Karpas-422 (cell line): ENCODE results near the gene GPRIN3. TPM values are rescaled to one million over a fixed set of nuclear protein-coding genes. Genes with fewer than 3 reads are reported as not detected.
"Not testable (repeated sequence)": the region's sequence is repeated elsewhere in the genome, so short reads cannot be mapped to it uniquely, and the experiment has no call there.

Experiments
- DNase-seq: peaks from one replicate; pipeline ENCODE4 v3.0.0-alpha.2; 2015
- H2AFZ ChIP-seq: fragments of 200-600 bp; sonication (generic); 2 replicates; pipeline ENCODE4 v1.6.1; 2014; ENCODE audit warnings: antibody characterized with exemption, low read length, mixed read lengths
- H3K27ac ChIP-seq: fragments of 200-600 bp; sonication (generic); 2 replicates; pipeline ENCODE4 v1.5.1; 2014; ENCODE audit warnings: mild to moderate bottlenecking, low read length, moderate library complexity
- H3K27me3 ChIP-seq: fragments of 200-600 bp; sonication (generic); 2 replicates; pipeline ENCODE4 v1.6.1; 2014; ENCODE audit warnings: low read length, mixed read lengths
- H3K36me3 ChIP-seq: fragments of 200-600 bp; sonication (generic); 2 replicates; pipeline ENCODE4 v1.6.1; 2014; ENCODE audit warnings: low read length, mixed read lengths; ENCODE audit not compliant: insufficient read depth
- H3K4me1 ChIP-seq: fragments of 200-600 bp; sonication (generic); 2 replicates; pipeline ENCODE4 v1.6.1; 2014; ENCODE audit warnings: mild to moderate bottlenecking, low read length, mixed read lengths
- H3K4me2 ChIP-seq: fragments of 200-600 bp; sonication (generic); 2 replicates; pipeline ENCODE4 v1.6.1; 2014; ENCODE audit warnings: low read length, low read depth, mild to moderate bottlenecking; ENCODE audit not compliant: poor library complexity, severe bottlenecking
- H3K4me3 ChIP-seq: fragments of 200-600 bp; sonication (generic); 2 replicates; pipeline ENCODE4 v1.5.1; 2014; ENCODE audit warnings: mild to moderate bottlenecking, antibody characterized with exemption, low read length, mixed read lengths
- H3K79me2 ChIP-seq: fragments of 200-600 bp; sonication (generic); 2 replicates; pipeline ENCODE4 v1.6.1; 2014; ENCODE audit warnings: mild to moderate bottlenecking, low read length, mixed read lengths
- H3K9ac ChIP-seq: fragments of 200-600 bp; sonication (generic); 2 replicates; pipeline ENCODE4 v1.6.0; 2014; ENCODE audit warnings: low read length
- H3K9me2 ChIP-seq: fragments of 200-600 bp; sonication (generic), shearing (Covaris generic); replicated peaks from 2 replicates; pipeline ENCODE4 v1.6.0; 2014; ENCODE audit warnings: mild to moderate bottlenecking, low read length, moderate library complexity; ENCODE audit not compliant: insufficient read depth
- H3K9me3 ChIP-seq: fragments of 300-700, 200-600 bp; sonication (generic); 2 replicates; pipeline ENCODE4 v1.6.1; 2014; ENCODE audit warnings: low read length, mixed read lengths
- H4K20me1 ChIP-seq: fragments of 200-600 bp; sonication (generic); 2 replicates; pipeline ENCODE4 v1.6.1; 2014; ENCODE audit warnings: mild to moderate bottlenecking, antibody characterized with exemption, low read length, low read depth; ENCODE audit not compliant: insufficient read depth
- total RNA-seq: library from RNA; depleted of rRNA; stranded (reverse); fragments of >200 nt; shearing (Covaris generic); gene quantifications from 2 replicates; pipeline ENCODE4 v1.2.3, GENCODE V29; 2014; ENCODE audit warnings: low replicate concordance

Gene GPRIN3
- total RNA-seq, 1 experiment from 2014 or later, result 0.63 TPM

GRCh38 chr4:89324671-89325070 lies 17.1 kb upstream of the GPRIN3 start:
- Histone ChIP-seq H3K4me2 (peak overlapping the region; percentile 41), H3K4me1 (peaks cover 29% of the 10 kb centered on the region), H3K79me2 (no peaks in the 10 kb centered on the region), H3K9me3 (no peaks in the 10 kb centered on the region), H3K4me3 (0 out of 2 replicates have a peak overlapping the region, but pooled peaks have one; percentile 8), H4K20me1 (no peaks in the 10 kb centered on the region), H3K36me3 (no peaks in the 10 kb centered on the region), H3K9ac (0 out of 2 replicates have a peak overlapping the region, but pooled peaks have one; percentile 4), H3K27me3 (no peaks in the 10 kb centered on the region), H3K9me2 (no peaks in the 10 kb centered on the region), H3K27ac (peak overlapping the region; percentile 79), H2AFZ (peak overlapping the region; percentile 12; the same call in 1 of the 2 replicates)
- peak; percentile 90 for DNase-seq

- no peak overlapping the region for H3K27ac ChIP-seq
- no peak overlapping the region for H3K9ac ChIP-seq
- H3K4me2 ChIP-seq, result no peak overlapping the region
- no peak overlapping the region for H2AFZ ChIP-seq
- DNase-seq, result no peak
- no peaks in the 10 kb centered on the region for H3K36me3 ChIP-seq
- peaks cover 42% of the 10 kb centered on the region for H3K4me1 ChIP-seq
- no peak overlapping the region for H3K4me3 ChIP-seq
- no peaks in the 10 kb centered on the region for H3K9me3 ChIP-seq
- H3K27me3 ChIP-seq, result no peaks in the 10 kb centered on the region
- no peaks in the 10 kb centered on the region for H4K20me1 ChIP-seq
- H3K79me2 ChIP-seq, result no peaks in the 10 kb centered on the region
- no peaks in the 10 kb centered on the region for H3K9me2 ChIP-seq
These were observed 15.1 kb upstream of the GPRIN3 start for GRCh38 chr4:89322671-89323070.

- Histone ChIP-seq H3K27me3 (no peaks in the 10 kb centered on the region), H3K4me1 (peaks cover 53% of the 10 kb centered on the region), H2AFZ (no peak overlapping the region), H3K4me3 (no peak overlapping the region), H3K9me2 (no peaks in the 10 kb centered on the region), H3K79me2 (no peaks in the 10 kb centered on the region), H3K27ac (no peak overlapping the region), H3K4me2 (no peak overlapping the region), H3K36me3 (no peaks in the 10 kb centered on the region), H4K20me1 (no peaks in the 10 kb centered on the region), H3K9ac (no peak overlapping the region), H3K9me3 (no peaks in the 10 kb centered on the region)
- no peak for DNase-seq
These were observed 12.2 kb upstream of the GPRIN3 start for GRCh38 chr4:89319756-89320155.

- H3K36me3 ChIP-seq, result no peaks in the 10 kb centered on the region
- no peaks in the 10 kb centered on the region for H3K9me3 ChIP-seq
- H3K9ac ChIP-seq, result peak overlapping the region; percentile 39
- peak overlapping the region; percentile 72 for H2AFZ ChIP-seq
- H4K20me1 ChIP-seq, result no peaks in the 10 kb centered on the region
- peak overlapping the region; percentile 89 for H3K27ac ChIP-seq
- DNase-seq, result peak; percentile 83
- H3K79me2 ChIP-seq, result no peaks in the 10 kb centered on the region
- H3K4me3 ChIP-seq, result 0 out of 2 replicates have a peak overlapping the region, but pooled peaks have one; percentile 25
- no peaks in the 10 kb centered on the region for H3K9me2 ChIP-seq
- peaks cover 45% of the 10 kb centered on the region for H3K4me1 ChIP-seq
- peak overlapping the region; percentile 59 for H3K4me2 ChIP-seq
- H3K27me3 ChIP-seq, result no peaks in the 10 kb centered on the region
These were observed 9.3 kb upstream of the GPRIN3 start for GRCh38 chr4:89316931-89317366.

- Histone ChIP-seq H3K4me1 (peaks cover 45% of the 10 kb centered on the region), H3K36me3 (no peaks in the 10 kb centered on the region), H3K79me2 (no peaks in the 10 kb centered on the region), H3K9ac (peak overlapping the region; percentile 39), H2AFZ (peak overlapping the region; percentile 72), H3K9me2 (no peaks in the 10 kb centered on the region), H3K27ac (peak overlapping the region; percentile 89), H3K9me3 (no peaks in the 10 kb centered on the region), H3K4me2 (peak overlapping the region; percentile 59), H3K4me3 (no peak overlapping the region), H4K20me1 (no peaks in the 10 kb centered on the region), H3K27me3 (no peaks in the 10 kb centered on the region)
- DNase-seq, result no peak
These were observed 8.6 kb upstream of the GPRIN3 start for GRCh38 chr4:89316211-89316610.

- Histone ChIP-seq H3K79me2 (no peaks in the 10 kb centered on the region), H4K20me1 (no peaks in the 10 kb centered on the region), H3K36me3 (no peaks in the 10 kb centered on the region), H3K4me2 (no peak overlapping the region), H3K9me2 (no peaks in the 10 kb centered on the region), H3K4me3 (no peak overlapping the region), H3K9ac (no peak overlapping the region), H2AFZ (no peak overlapping the region), H3K4me1 (peaks cover 45% of the 10 kb centered on the region), H3K27me3 (no peaks in the 10 kb centered on the region), H3K9me3 (no peaks in the 10 kb centered on the region), H3K27ac (no peak overlapping the region)
- DNase-seq, result no peak
These were observed 6.7 kb upstream of the GPRIN3 start for GRCh38 chr4:89314291-89314690.

- Histone ChIP-seq H3K79me2 (no peaks in the 10 kb centered on the region), H2AFZ (no peak overlapping the region), H3K9ac (no peak overlapping the region), H3K9me2 (no peaks in the 10 kb centered on the region), H3K4me2 (no peak overlapping the region), H3K4me3 (no peak overlapping the region), H3K9me3 (no peaks in the 10 kb centered on the region), H4K20me1 (no peaks in the 10 kb centered on the region), H3K4me1 (peaks cover 32% of the 10 kb centered on the region), H3K27ac (no peak overlapping the region), H3K36me3 (no peaks in the 10 kb centered on the region), H3K27me3 (no peaks in the 10 kb centered on the region)
- DNase-seq, result no peak
These were observed 4.5 kb upstream of the GPRIN3 start for GRCh38 chr4:89312066-89312465.

GRCh38 chr4:89311433-89311832 lies 3.8 kb upstream of the GPRIN3 start:
- H3K27ac ChIP-seq, result no peak overlapping the region
- no peaks in the 10 kb centered on the region for H4K20me1 ChIP-seq
- H3K9me3 ChIP-seq, result no peaks in the 10 kb centered on the region
- no peak overlapping the region for H2AFZ ChIP-seq
- no peak overlapping the region for H3K9ac ChIP-seq
- no peaks in the 10 kb centered on the region for H3K9me2 ChIP-seq
- H3K4me1 ChIP-seq, result peaks cover 29% of the 10 kb centered on the region
- no peaks in the 10 kb centered on the region for H3K36me3 ChIP-seq
- no peak overlapping the region for H3K4me2 ChIP-seq
- H3K79me2 ChIP-seq, result no peaks in the 10 kb centered on the region
- H3K4me3 ChIP-seq, result no peak overlapping the region
- no peak for DNase-seq
- H3K27me3 ChIP-seq, result no peaks in the 10 kb centered on the region

- not testable (repeated sequence) for H3K27me3 ChIP-seq, H3K9me2 ChIP-seq, H2AFZ ChIP-seq, H3K4me2 ChIP-seq, H4K20me1 ChIP-seq, H3K36me3 ChIP-seq, H3K27ac ChIP-seq, H3K4me3 ChIP-seq, DNase-seq, H3K79me2 ChIP-seq, H3K9ac ChIP-seq, H3K9me3 ChIP-seq
- peaks cover 23% of the 10 kb centered on the region for H3K4me1 ChIP-seq
These were observed 1.6 kb upstream of the GPRIN3 start for GRCh38 chr4:89309154-89309553.
